Thoracic aorta (tissue), 2 donors: Measurements from ENCODE around the gene GPR143. TPM values are rescaled to one million over a fixed set of nuclear protein-coding genes. Genes with fewer than 3 reads are reported as not detected.

Experiments
- ATAC-seq: fragments of 150-250 bp; one replicate; pipeline ENCODE4 v1.8.0; 2017; ENCODE audit warnings: low read depth; ENCODE audit not compliant: insufficient number of reproducible peaks, low FRiP score
- DNase-seq: peaks from one replicate; pipeline ENCODE4 v3.0.0-alpha.2; 2020; ENCODE audit warnings: low spot score
- H3K27ac ChIP-seq, 2 donors: fragments of 200-600 bp; sonication (generic); 1 replicate in 1 of 2; 2 replicates in 1 of 2; pipeline ENCODE4 v1.5.1; 2016; ENCODE audit warnings: mild to moderate bottlenecking in 2 of 2, moderate library complexity in 2 of 2
- H3K27me3 ChIP-seq: fragments of 200-600 bp; sonication (generic); replicated peaks from 2 replicates; pipeline ENCODE4 v1.6.0; 2016; ENCODE audit warnings: mild to moderate bottlenecking; ENCODE audit not compliant: insufficient read depth
- H3K36me3 ChIP-seq: fragments of 200-600 bp; sonication (generic); one replicate; pipeline ENCODE4 v1.5.1; 2016
- H3K4me1 ChIP-seq, 2 donors: fragments of 200-600 bp; sonication (generic); 1 replicate in 1 of 2; 2 replicates in 1 of 2; pipeline versions ENCODE4 v1.5.1 to v1.6.0; 2016; ENCODE audit warnings: low read depth in 2 of 2, mild to moderate bottlenecking in 1 of 2; ENCODE audit not compliant: control insufficient read depth in 1 of 2
- H3K4me3 ChIP-seq: fragments of 200-600 bp; sonication (generic); 2 replicates; pipeline ENCODE4 v1.5.1; 2016; ENCODE audit warnings: mild to moderate bottlenecking
- H3K9me3 ChIP-seq: fragments of 200-600 bp; sonication (generic); 2 replicates; pipeline ENCODE4 v1.5.1; 2016
- total RNA-seq, 2 donors: library from RNA; depleted of rRNA; stranded (reverse); fragments of >200 nt; gene quantifications; one replicate each; pipeline versions ENCODE4 v1.1.0 to v1.2.3, GENCODE V29; 2016
- TF ChIP-seq, protein P1 (sequence below): fragments of 200-600 bp; sonication (generic); IDR thresholded peaks from one replicate; pipeline ENCODE4 v1.5.1; 2019; ENCODE audit warnings: antibody characterized with exemption

The GPR143 gene
- total RNA-seq, 2 donors from 2014 or later = 2.6 TPM; not detected in 1

GRCh38 chrX:9681422-9681821 is 84.2 kb downstream of the GPR143 start:
- H3K4me1 ChIP-seq = no peaks in the 10 kb centered on the region
- no peak overlapping the region for H3K4me3 ChIP-seq
- peaks cover 3% of the 10 kb centered on the region for H3K36me3 ChIP-seq
- no peaks in the 10 kb centered on the region for H3K9me3 ChIP-seq
- DNase-seq (no peak), ATAC-seq (no peak)
- no peaks in the 10 kb centered on the region for H3K27me3 ChIP-seq
- H3K27ac ChIP-seq = no peak overlapping the region
- TF ChIP-seq, protein P1, sequence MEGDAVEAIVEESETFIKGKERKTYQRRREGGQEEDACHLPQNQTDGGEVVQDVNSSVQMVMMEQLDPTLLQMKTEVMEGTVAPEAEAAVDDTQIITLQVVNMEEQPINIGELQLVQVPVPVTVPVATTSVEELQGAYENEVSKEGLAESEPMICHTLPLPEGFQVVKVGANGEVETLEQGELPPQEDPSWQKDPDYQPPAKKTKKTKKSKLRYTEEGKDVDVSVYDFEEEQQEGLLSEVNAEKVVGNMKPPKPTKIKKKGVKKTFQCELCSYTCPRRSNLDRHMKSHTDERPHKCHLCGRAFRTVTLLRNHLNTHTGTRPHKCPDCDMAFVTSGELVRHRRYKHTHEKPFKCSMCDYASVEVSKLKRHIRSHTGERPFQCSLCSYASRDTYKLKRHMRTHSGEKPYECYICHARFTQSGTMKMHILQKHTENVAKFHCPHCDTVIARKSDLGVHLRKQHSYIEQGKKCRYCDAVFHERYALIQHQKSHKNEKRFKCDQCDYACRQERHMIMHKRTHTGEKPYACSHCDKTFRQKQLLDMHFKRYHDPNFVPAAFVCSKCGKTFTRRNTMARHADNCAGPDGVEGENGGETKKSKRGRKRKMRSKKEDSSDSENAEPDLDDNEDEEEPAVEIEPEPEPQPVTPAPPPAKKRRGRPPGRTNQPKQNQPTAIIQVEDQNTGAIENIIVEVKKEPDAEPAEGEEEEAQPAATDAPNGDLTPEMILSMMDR = no peak

- no peak for ATAC-seq
Observed at GRCh38 chrX:9681011-9681410, 84.6 kb downstream of the GPR143 start.

GRCh38 chrX:9678215-9678965 is 87.3 kb downstream of the GPR143 start:
- Histone ChIP-seq H3K36me3 (peaks cover 3% of the 10 kb centered on the region), H3K9me3 (no peaks in the 10 kb centered on the region), H3K27ac (no peak overlapping the region), H3K4me3 (no peak overlapping the region), H3K27me3 (no peaks in the 10 kb centered on the region), H3K4me1 (no peaks in the 10 kb centered on the region)
- no peak for ATAC-seq
- DNase-seq = no peak
- TF ChIP-seq, protein P1 = no peak

More at GRCh38 chrX:9681011-9681410, 84.6 kb downstream of the GPR143 start:
- Histone ChIP-seq H3K9me3 (no peaks in the 10 kb centered on the region), H3K4me1 (no peaks in the 10 kb centered on the region), H3K27ac (no peak overlapping the region), H3K27me3 (no peaks in the 10 kb centered on the region), H3K36me3 (peaks cover 3% of the 10 kb centered on the region), H3K4me3 (no peak overlapping the region)
- TF ChIP-seq, protein P1 = no peak
- no peak for DNase-seq

GRCh38 chrX:9677098-9677739 is 88.4 kb downstream of the GPR143 start:
- peak overlapping the region in 1 of 2 donors; percentile 26 for H3K27ac ChIP-seq
- no peak overlapping the region for H3K4me3 ChIP-seq
- H3K9me3 ChIP-seq = no peaks in the 10 kb centered on the region
- TF ChIP-seq, protein P1 = no peak
- H3K36me3 ChIP-seq = peaks cover 3% of the 10 kb centered on the region
- H3K27me3 ChIP-seq = no peaks in the 10 kb centered on the region
- no peak for DNase-seq
- H3K4me1 ChIP-seq = no peaks in the 10 kb centered on the region
- no peak for ATAC-seq

GRCh38 chrX:9676738-9677097 is 88.9 kb downstream of the GPR143 start:
- Histone ChIP-seq H3K9me3 (no peaks in the 10 kb centered on the region), H3K27me3 (no peaks in the 10 kb centered on the region), H3K27ac (peak overlapping the region in 1 of 2 donors; percentile 26), H3K4me1 (no peaks in the 10 kb centered on the region), H3K36me3 (peaks cover 3% of the 10 kb centered on the region), H3K4me3 (no peak overlapping the region)
- ATAC-seq (no peak), DNase-seq (no peak)
- TF ChIP-seq, protein P1 = no peak
